Right lobe of liver (tissue), 4 donors: ENCODE data around the gene NEU1.

Source experiments
- CTCF ChIP-seq, 4 donors: fragments of 200-600 bp in 3 of 4; fragments of 450-650 bp in 1 of 4; IDR thresholded peaks; one replicate each; pipeline versions ENCODE4 v1.5.1 to v1.8.0; 2016 to 2022; ENCODE audit warnings: antibody characterized with exemption in 4 of 4, mild to moderate bottlenecking in 2 of 4
- POLR2A ChIP-seq: fragments of 450-650 bp; IDR thresholded peaks from one replicate; pipeline ENCODE4 v1.6.1; 2017; ENCODE audit warnings: antibody characterized with exemption, mild to moderate bottlenecking
- donor health status: DM: no; HTN: no; CAD: no.
- donor health status: DM: no; HTN: no; CAD: no.
- donor health status: DM: no; HTN: yes; CAD: no.

DNA sequence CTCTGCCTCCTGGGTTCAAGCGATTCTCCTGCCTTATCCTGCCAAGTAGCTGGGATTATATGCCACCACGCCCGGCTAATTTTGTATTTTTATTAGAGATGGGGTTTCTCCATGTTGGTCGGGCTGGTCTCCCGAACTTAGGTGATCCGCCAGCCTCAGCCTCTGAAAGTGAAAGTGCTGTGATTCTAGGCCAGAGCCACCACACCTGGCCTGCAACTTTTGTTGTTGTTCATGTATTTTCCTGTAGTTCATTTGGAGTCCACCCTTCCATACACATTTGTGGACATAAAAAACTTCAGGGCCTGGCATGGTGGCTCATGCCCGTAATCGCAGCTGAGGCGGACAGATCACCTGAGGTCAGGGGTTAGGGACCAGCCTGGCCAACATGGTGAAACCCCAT lies 20.6 kb downstream of the NEU1 start:
- no peak for TF ChIP-seq CTCF (IDR thresholded peaks at IDR 0.05)
- TF ChIP-seq POLR2A = no peak
